Measurements from ENCODE around the gene PLEKHB1.

The PLEKHB1 gene

DNA sequence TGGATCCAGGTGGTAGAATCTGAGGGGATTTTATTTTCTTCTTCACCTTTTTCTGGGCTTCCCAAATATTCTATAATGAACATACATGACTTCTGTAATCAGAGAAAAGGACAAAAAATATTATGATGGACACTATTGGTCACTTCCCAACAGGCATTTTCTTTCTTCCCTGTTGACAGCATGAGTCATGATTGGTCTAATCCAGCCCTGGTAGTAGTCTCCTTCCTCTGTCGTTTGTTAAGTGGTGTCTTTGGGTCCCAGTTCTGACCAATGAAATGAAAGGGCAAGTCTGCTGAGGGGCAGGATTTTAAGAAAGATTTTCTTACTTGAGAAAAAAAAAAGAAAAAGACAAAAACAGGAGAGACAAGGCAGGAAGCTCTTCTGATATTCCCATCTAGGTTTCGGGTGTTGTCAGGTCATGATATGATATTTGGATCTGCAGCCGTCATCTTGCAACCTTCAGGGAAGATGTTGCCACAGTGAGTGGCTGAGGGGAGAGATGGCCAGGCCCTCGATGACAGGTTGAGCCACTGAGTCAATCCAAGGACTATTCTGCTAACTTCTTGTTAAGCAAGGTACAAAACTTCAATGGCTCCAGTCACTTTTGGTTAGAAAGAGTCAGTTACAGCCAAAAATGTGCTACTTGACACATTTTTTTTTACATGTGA, 23.3 kb upstream of the PLEKHB1 start:
- TF ChIP-seq, protein P1, sequence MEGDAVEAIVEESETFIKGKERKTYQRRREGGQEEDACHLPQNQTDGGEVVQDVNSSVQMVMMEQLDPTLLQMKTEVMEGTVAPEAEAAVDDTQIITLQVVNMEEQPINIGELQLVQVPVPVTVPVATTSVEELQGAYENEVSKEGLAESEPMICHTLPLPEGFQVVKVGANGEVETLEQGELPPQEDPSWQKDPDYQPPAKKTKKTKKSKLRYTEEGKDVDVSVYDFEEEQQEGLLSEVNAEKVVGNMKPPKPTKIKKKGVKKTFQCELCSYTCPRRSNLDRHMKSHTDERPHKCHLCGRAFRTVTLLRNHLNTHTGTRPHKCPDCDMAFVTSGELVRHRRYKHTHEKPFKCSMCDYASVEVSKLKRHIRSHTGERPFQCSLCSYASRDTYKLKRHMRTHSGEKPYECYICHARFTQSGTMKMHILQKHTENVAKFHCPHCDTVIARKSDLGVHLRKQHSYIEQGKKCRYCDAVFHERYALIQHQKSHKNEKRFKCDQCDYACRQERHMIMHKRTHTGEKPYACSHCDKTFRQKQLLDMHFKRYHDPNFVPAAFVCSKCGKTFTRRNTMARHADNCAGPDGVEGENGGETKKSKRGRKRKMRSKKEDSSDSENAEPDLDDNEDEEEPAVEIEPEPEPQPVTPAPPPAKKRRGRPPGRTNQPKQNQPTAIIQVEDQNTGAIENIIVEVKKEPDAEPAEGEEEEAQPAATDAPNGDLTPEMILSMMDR (conservative IDR thresholded peaks at IDR 0.05) = no peak
- H3K27ac ChIP-seq = no peak overlapping the region

GRCh38 chr11:73623686-73624085, 22.7 kb upstream of the PLEKHB1 start:
- TF ChIP-seq, protein P1 (conservative IDR thresholded peaks at IDR 0.05) = no peak
- H3K27ac ChIP-seq = no peak overlapping the region

GRCh38 chr11:73625696-73626318, 20.6 kb upstream of the PLEKHB1 start:
- no peak overlapping the region for H3K27ac ChIP-seq
- TF ChIP-seq, protein P1 (conservative IDR thresholded peaks at IDR 0.05) = peak; percentile 98

DNA sequence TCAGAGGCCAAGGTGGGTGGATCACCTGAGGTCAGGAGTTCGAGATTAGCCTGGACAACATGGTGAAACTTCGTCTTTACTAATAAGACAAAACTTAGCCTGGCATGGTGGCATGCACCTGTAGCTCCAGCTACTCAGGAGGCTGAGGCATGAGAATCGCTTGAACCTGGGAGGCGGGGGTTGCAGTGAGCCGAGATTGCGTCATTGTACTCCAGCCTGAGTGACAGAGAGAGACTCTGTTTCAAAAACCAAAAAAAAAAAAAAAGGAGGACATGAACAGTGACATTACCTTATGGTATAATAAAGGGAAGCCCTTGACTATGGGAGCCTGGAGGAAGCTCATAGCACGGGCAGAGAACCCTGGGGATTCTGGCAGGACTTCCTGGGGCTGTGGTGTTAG, 16.5 kb upstream of the PLEKHB1 start:
- TF ChIP-seq, protein P1 (conservative IDR thresholded peaks at IDR 0.05) = no peak
- H3K27ac ChIP-seq = no peak overlapping the region

DNA sequence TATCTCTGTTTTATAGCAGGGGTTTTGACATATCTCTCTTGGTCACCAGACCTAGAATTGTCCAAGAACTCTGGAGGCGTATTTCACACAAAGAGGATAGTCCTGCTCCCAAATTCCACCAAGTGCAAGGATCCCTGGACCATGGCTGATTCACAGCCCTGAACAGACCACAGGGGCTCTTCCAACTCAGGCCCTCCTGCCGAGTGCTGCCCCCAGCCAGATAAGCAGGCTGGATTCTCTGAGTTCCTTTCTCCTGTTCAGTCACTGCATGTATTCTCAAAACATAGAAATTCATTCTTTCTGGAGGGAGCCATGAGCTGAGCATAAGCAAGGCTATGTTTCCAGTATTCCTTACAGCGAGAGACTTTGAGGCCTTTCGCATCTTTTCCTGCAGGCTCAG, 13.4 kb upstream of the PLEKHB1 start:
- TF ChIP-seq, protein P1 (conservative IDR thresholded peaks at IDR 0.05) = no peak
- H3K27ac ChIP-seq = no peak overlapping the region

GRCh38 chr11:73633999-73634398, 12.4 kb upstream of the PLEKHB1 start:
- TF ChIP-seq, protein P1 (conservative IDR thresholded peaks at IDR 0.05) = no peak
- no peak overlapping the region for H3K27ac ChIP-seq

DNA sequence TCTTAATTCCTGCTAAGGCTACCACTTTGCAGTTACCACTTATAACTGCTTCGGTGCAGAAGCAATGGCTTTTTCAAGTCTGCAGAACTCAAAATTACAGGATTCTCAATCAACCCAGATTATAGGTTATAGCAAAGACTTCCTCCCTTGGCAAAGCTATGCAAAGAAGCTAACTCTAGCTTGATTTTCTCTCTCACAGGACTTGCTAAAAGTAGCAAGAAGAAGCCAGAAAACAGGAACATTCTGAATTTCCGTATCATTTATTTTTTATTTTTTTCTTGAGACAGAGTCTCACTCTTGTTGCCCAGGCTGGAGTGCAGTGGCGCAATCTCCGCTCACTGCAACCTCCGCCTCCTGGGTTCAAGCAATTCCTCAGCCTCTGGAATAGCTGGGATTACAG, 10.7 kb upstream of the PLEKHB1 start:
- TF ChIP-seq, protein P1 (conservative IDR thresholded peaks at IDR 0.05) = no peak
- no peak overlapping the region for H3K27ac ChIP-seq
